Measurements from ENCODE around the gene OR52D1. TPM values are rescaled to one million over a fixed set of nuclear protein-coding genes. Genes with fewer than 3 reads are reported as not detected.

Gene OR52D1
- total RNA-seq, 4 donors from 2014 or later, result not detected

DNA sequence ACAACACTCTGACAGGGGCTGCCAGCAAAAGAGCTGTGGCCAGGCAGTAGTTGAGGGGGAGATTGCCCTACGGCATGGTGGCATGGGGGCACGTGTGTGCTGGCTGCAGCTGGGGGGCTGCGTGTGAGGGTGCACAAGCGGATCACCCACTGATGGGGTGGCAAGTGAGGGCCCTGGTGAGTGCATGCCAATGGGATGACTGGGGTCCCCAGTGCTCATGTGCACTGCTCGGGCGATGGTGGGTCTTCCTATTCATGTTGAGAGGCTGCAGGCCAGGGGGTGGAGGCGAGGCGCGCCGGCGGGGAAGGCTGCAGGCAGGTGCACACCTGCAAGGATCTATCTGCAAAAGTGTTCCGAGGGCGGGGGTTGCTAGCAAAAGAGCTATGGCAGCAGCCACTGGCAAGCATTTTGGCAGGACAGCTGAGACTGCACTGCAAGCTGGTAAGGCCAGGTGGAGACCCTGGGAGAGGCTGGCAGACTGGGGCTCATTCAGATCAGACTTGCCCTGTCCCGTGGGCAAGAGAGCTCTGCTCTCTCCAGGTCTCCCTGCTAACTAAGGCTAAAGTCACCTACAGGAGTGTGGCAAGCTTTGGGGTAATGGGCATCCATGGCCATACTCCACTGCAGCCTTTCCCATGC lies 27.4 kb upstream of the OR52D1 start:
- DNase-seq (ENCODE audit: low spot score in 2 of 2), result no peak
- Histone ChIP-seq H3K27ac (no peak overlapping the region), H3K4me1 (no peaks in the 10 kb centered on the region), H3K9me3 (peaks cover 7% of the 10 kb centered on the region), H3K27me3 (no peaks in the 10 kb centered on the region), H3K36me3 (no peaks in the 10 kb centered on the region), H3K4me3 (no peak overlapping the region)
- TF ChIP-seq EP300 (IDR thresholded peaks at IDR 0.05) (no peak), POLR2AphosphoS5 (IDR thresholded peaks at IDR 0.05) (no peak), POLR2A (IDR thresholded peaks at IDR 0.05) (no peak)
- TF ChIP-seq, protein P1, sequence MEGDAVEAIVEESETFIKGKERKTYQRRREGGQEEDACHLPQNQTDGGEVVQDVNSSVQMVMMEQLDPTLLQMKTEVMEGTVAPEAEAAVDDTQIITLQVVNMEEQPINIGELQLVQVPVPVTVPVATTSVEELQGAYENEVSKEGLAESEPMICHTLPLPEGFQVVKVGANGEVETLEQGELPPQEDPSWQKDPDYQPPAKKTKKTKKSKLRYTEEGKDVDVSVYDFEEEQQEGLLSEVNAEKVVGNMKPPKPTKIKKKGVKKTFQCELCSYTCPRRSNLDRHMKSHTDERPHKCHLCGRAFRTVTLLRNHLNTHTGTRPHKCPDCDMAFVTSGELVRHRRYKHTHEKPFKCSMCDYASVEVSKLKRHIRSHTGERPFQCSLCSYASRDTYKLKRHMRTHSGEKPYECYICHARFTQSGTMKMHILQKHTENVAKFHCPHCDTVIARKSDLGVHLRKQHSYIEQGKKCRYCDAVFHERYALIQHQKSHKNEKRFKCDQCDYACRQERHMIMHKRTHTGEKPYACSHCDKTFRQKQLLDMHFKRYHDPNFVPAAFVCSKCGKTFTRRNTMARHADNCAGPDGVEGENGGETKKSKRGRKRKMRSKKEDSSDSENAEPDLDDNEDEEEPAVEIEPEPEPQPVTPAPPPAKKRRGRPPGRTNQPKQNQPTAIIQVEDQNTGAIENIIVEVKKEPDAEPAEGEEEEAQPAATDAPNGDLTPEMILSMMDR (IDR thresholded peaks at IDR 0.05), result no peak
- 93% methylated on average over 10 of the region's 14 CpGs for WGBS

- Histone ChIP-seq H3K27me3 (no peaks in the 10 kb centered on the region), H3K36me3 (no peaks in the 10 kb centered on the region), H3K9me3 (no peaks in the 10 kb centered on the region), H3K27ac (no peak overlapping the region), H3K4me1 (no peaks in the 10 kb centered on the region), H3K4me3 (no peak overlapping the region)
- WGBS, result 33% methylated on average over 2 of the region's 2 CpGs
- DNase-seq (ENCODE audit: low spot score in 2 of 2), result no peak
- TF ChIP-seq POLR2A (IDR thresholded peaks at IDR 0.05), result no peak
- TF ChIP-seq POLR2AphosphoS5 (IDR thresholded peaks at IDR 0.05), result no peak
- TF ChIP-seq, protein P1 (IDR thresholded peaks at IDR 0.05), result no peak
- no peak for TF ChIP-seq EP300 (IDR thresholded peaks at IDR 0.05)
These were observed 21.0 kb upstream of the OR52D1 start for GRCh38 chr11:5467527-5467926.

GRCh38 chr11:5473921-5474320 lies 14.6 kb upstream of the OR52D1 start:
- no peak for DNase-seq (ENCODE audit: low spot score in 2 of 2)
- Histone ChIP-seq H3K4me3 (no peak overlapping the region), H3K27me3 (no peaks in the 10 kb centered on the region), H3K9me3 (no peaks in the 10 kb centered on the region), H3K27ac (no peak overlapping the region), H3K4me1 (no peaks in the 10 kb centered on the region), H3K36me3 (no peaks in the 10 kb centered on the region)
- TF ChIP-seq, protein P1 (IDR thresholded peaks at IDR 0.05), result no peak
- TF ChIP-seq EP300 (IDR thresholded peaks at IDR 0.05), result no peak
- no peak for TF ChIP-seq POLR2AphosphoS5 (IDR thresholded peaks at IDR 0.05)
- TF ChIP-seq POLR2A (IDR thresholded peaks at IDR 0.05), result no peak

DNA sequence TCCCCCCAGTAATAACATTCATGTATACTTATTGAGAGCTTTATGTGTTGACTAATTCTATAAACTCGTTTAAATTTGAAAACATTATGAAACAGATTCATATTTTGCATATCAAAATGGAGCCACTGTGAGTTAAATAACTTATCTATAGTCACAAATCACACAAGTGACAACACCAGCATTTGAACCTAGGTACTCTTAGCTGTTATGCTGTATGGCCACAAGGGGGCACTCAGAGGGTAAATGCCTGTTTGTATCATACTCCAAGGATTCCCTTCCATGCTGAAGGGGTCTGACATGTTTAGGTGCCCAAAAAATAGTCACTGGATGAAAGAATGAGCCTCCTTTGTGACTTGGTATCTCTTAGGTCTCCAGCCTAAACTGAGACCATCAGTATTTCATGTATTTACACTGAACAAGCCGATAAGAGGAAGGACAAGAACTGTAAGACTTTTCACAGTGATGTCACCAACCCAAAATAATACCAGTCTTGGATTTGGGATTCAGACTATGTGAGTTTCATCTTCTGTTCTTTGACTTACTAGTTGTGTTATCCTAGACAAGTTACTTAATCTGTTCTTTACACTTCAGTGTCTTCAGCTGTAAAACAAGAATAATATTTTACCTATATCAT lies 12.2 kb upstream of the OR52D1 start:
- 41% methylated on average over 2 of the region's 2 CpGs for WGBS
- Histone ChIP-seq H3K27ac (no peak overlapping the region), H3K4me3 (no peak overlapping the region), H3K4me1 (no peaks in the 10 kb centered on the region), H3K36me3 (no peaks in the 10 kb centered on the region), H3K27me3 (no peaks in the 10 kb centered on the region), H3K9me3 (no peaks in the 10 kb centered on the region)
- no peak for DNase-seq (ENCODE audit: low spot score in 2 of 2)
- TF ChIP-seq POLR2A (IDR thresholded peaks at IDR 0.05) (no peak), EP300 (IDR thresholded peaks at IDR 0.05) (no peak), POLR2AphosphoS5 (IDR thresholded peaks at IDR 0.05) (no peak)
- TF ChIP-seq, protein P1 (IDR thresholded peaks at IDR 0.05), result peak; percentile 22 to 56

GRCh38 chr11:5486003-5486402 lies 2.5 kb upstream of the OR52D1 start:
- Histone ChIP-seq H3K27ac (no peak overlapping the region), H3K4me3 (no peak overlapping the region), H3K9me3 (no peaks in the 10 kb centered on the region), H3K36me3 (no peaks in the 10 kb centered on the region), H3K27me3 (no peaks in the 10 kb centered on the region), H3K4me1 (no peaks in the 10 kb centered on the region)
- TF ChIP-seq, protein P1 (IDR thresholded peaks at IDR 0.05), result no peak
- TF ChIP-seq EP300 (IDR thresholded peaks at IDR 0.05), result no peak
- no peak for TF ChIP-seq POLR2AphosphoS5 (IDR thresholded peaks at IDR 0.05)
- no peak for TF ChIP-seq POLR2A (IDR thresholded peaks at IDR 0.05)
- DNase-seq (ENCODE audit: low spot score in 2 of 2), result no peak
- 83% methylated on average over 3 of the region's 3 CpGs for WGBS

Data from suprapubic skin (tissue), 4 donors.